ENCODE measurements around the gene TRPV3.

- peak; percentile 94 for TF ChIP-seq CTCF (conservative IDR thresholded peaks at IDR 0.05; ENCODE audit: low read depth, low read length)
- no peak for TF ChIP-seq EZH2 (IDR thresholded peaks at IDR 0.05; ENCODE audit: borderline replicate concordance, low read depth, low read length, poor library complexity, severe bottlenecking)
These were observed 22.2 kb downstream of the TRPV3 start for GRCh38 chr17:3535253-3535995.
